CD4-positive, alpha-beta T cell (primary cell): ENCODE measurements around the gene LMBR1. TPM values are rescaled to one million over a fixed set of nuclear protein-coding genes. Genes with fewer than 3 reads are reported as not detected.

ENCODE experiments used
- ATAC-seq: fragments of 200-7000 bp; cut with Tn5 transposase; one replicate; pipeline ENCODE4 v1.10.0; 2022; ENCODE audit warnings: mild to moderate bottlenecking; ENCODE audit not compliant: poor library complexity
- CTCF ChIA-PET: fragments of 350-600 bp; sonication (Branson Sonifier 250); formaldehyde crosslinking; loops from one replicate; lab custom pipeline; 2021; ENCODE audit warnings: antibody characterized with exemption, inconsistent platforms; lab: Charles Lee
- POLR2A ChIA-PET: fragments of 350-600 bp; sonication (Branson Sonifier 250); formaldehyde crosslinking; loops from one replicate; lab custom pipeline; 2021; ENCODE audit warnings: antibody characterized with exemption, inconsistent platforms; lab: Charles Lee
- DNase-seq, 14 experiments: peaks; one replicate each; pipeline ENCODE4 v3.0.0-alpha.2; 2013 to 2020; ENCODE audit warnings: mixed read lengths in 2 of 14
- H3K27ac ChIP-seq, 2 donors: one replicate each; pipeline versions ENCODE4 v1.5.1 to v1.7.0; 2013; ENCODE audit warnings: low read length in 2 of 2, low read depth in 1 of 2, mild to moderate bottlenecking in 1 of 2
- H3K27me3 ChIP-seq, 2 experiments: 1 replicate in 1 of 2; 2 replicates in 1 of 2; pipeline versions ENCODE4 v1.6.1 to v1.7.0; 2013; ENCODE audit warnings: low read length in 2 of 2, control low read depth in 1 of 2, mild to moderate bottlenecking in 1 of 2, moderate library complexity in 1 of 2; ENCODE audit not compliant: insufficient read depth in 2 of 2, control insufficient read depth in 1 of 2
- H3K36me3 ChIP-seq: one replicate; pipeline ENCODE4 v1.6.1; 2013; ENCODE audit warnings: low read length, control low read depth; ENCODE audit not compliant: insufficient read depth
- H3K4me1 ChIP-seq: one replicate; pipeline ENCODE4 v1.6.1; 2013; ENCODE audit warnings: low read length, control low read depth; ENCODE audit not compliant: insufficient read depth
- H3K4me3 ChIP-seq: one replicate; pipeline ENCODE4 v1.5.1; 2013; ENCODE audit warnings: mild to moderate bottlenecking, low read length, moderate library complexity
- H3K9me3 ChIP-seq, 2 experiments: 1 replicate in 1 of 2; 2 replicates in 1 of 2; pipeline versions ENCODE4 v1.6.1 to v1.7.0; 2013; ENCODE audit warnings: low read length in 2 of 2, mild to moderate bottlenecking in 2 of 2, control low read depth in 1 of 2, moderate library complexity in 1 of 2; ENCODE audit not compliant: control insufficient read depth in 1 of 2, insufficient read depth in 1 of 2
- H3K27ac Mint-ChIP-seq: one replicate; pipeline ENCODE4 v1.8.0; 2020; ENCODE audit warnings: mixed read lengths
- H3K27me3 Mint-ChIP-seq: one replicate; pipeline ENCODE4 v1.8.0; 2021; ENCODE audit warnings: mixed read lengths
- H3K36me3 Mint-ChIP-seq: one replicate; pipeline ENCODE4 v1.8.0; 2021; ENCODE audit warnings: low read depth, mixed read lengths
- H3K4me1 Mint-ChIP-seq: one replicate; pipeline ENCODE4 v1.8.0; 2021; ENCODE audit warnings: low read depth, mixed read lengths
- H3K4me3 Mint-ChIP-seq: one replicate; pipeline ENCODE4 v1.8.0; 2020; ENCODE audit warnings: mild to moderate bottlenecking, mixed read lengths
- H3K9me3 Mint-ChIP-seq: one replicate; pipeline ENCODE4 v1.8.0; 2020; ENCODE audit warnings: mixed read lengths
- intact Hi-C, 2 experiments: fragments of 100-400 bp; cut with DNase I in 1 of 2; cut with micrococcal nuclease in 1 of 2; formaldehyde crosslinking; loops; one replicate each; pipeline versions ENCODE4 v1.15.1 to v1.9.0; 2023 to 2025; cut with DNase I, micrococcal nuclease
- total RNA-seq, 174 experiments: library from RNA in 2 of 174; stranded (reverse) in 2 of 174; gene quantifications; one replicate each; pipeline ENCODE4 v1.2.3 and lab custom pipeline; 2021 to 2026
- TF ChIP-seq, protein P1 (sequence below): fragments of 200-600 bp; IDR thresholded peaks from one replicate; pipeline ENCODE4 v1.8.0; 2022; ENCODE audit warnings: antibody characterized with exemption, mild to moderate bottlenecking

The LMBR1 gene
- total RNA-seq, 2 experiments from 2014 or later = 61.6 to 61.9 TPM

DNA sequence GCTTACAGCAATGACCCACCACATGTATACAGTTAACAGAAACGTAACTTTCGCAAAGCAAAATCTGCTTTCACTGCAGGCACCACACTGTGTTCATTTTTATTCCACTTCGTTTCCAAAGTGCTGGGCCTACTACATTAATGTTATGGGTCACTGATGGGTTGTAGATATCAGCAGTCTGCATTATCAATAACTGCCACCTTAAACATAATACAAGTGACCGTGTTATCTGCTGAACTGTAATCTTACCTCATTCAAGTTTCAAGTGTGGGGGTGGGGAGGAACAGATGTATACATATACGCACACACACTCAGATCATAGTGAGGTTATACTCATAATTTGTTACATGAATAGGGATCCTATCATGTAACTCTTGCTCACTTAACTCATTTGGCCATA, 231.3 kb downstream of the LMBR1 start:
- no peaks in the 10 kb centered on the region for H3K4me1 Mint-ChIP-seq
- TF ChIP-seq, protein P1, sequence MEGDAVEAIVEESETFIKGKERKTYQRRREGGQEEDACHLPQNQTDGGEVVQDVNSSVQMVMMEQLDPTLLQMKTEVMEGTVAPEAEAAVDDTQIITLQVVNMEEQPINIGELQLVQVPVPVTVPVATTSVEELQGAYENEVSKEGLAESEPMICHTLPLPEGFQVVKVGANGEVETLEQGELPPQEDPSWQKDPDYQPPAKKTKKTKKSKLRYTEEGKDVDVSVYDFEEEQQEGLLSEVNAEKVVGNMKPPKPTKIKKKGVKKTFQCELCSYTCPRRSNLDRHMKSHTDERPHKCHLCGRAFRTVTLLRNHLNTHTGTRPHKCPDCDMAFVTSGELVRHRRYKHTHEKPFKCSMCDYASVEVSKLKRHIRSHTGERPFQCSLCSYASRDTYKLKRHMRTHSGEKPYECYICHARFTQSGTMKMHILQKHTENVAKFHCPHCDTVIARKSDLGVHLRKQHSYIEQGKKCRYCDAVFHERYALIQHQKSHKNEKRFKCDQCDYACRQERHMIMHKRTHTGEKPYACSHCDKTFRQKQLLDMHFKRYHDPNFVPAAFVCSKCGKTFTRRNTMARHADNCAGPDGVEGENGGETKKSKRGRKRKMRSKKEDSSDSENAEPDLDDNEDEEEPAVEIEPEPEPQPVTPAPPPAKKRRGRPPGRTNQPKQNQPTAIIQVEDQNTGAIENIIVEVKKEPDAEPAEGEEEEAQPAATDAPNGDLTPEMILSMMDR = no peak
- Histone ChIP-seq H3K4me3 (no peak overlapping the region), H3K27ac (no peak overlapping the region), H3K36me3 (no peaks in the 10 kb centered on the region), H3K27me3 (no peaks in the 10 kb centered on the region), H3K9me3 (no peaks in the 10 kb centered on the region), H3K4me1 (no peaks in the 10 kb centered on the region)
- no peaks in the 10 kb centered on the region for H3K9me3 Mint-ChIP-seq
- no peak overlapping the region for H3K27ac Mint-ChIP-seq
- ChIA-PET CTCF (no interaction called here), POLR2A (no interaction called here)
- DNase-seq (no peak), ATAC-seq (no peak)
- no peaks in the 10 kb centered on the region for H3K36me3 Mint-ChIP-seq
- peaks cover 6% of the 10 kb centered on the region for H3K27me3 Mint-ChIP-seq
- intact Hi-C loops = no loop called here
- no peak overlapping the region for H3K4me3 Mint-ChIP-seq

DNA sequence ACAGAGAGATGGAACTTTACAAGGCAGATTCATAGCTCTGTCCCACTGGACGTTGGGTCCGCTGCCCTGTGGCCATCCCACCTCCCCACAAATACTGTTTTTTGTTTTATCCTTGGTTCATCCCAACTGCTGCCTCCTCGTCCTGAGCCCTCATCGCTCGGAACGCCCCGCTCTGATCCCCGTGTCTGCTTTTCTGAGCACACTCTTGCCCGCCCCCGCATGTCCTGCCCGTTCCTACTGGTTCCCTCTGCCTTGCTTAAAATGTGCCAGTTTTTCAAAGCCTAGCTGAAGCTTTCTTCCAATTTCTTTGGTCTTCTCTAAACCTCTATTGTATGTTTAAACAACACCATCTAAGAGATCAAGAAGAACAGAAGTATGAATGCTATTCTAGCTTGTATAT, 233.0 kb downstream of the LMBR1 start:
- Mint-ChIP-seq H3K4me3 (no peak overlapping the region), H3K36me3 (no peaks in the 10 kb centered on the region), H3K4me1 (no peaks in the 10 kb centered on the region), H3K27me3 (peaks cover 17% of the 10 kb centered on the region), H3K27ac (no peak overlapping the region), H3K9me3 (no peaks in the 10 kb centered on the region)
- H3K4me3 ChIP-seq = no peak overlapping the region
- no peaks in the 10 kb centered on the region for H3K4me1 ChIP-seq
- DNase-seq (no peak), ATAC-seq (no peak)
- no peaks in the 10 kb centered on the region for H3K9me3 ChIP-seq
- CTCF ChIA-PET = no interaction called here
- no peaks in the 10 kb centered on the region for H3K27me3 ChIP-seq
- intact Hi-C loops = no loop called here
- no peak overlapping the region for H3K27ac ChIP-seq
- POLR2A ChIA-PET = no interaction called here
- no peaks in the 10 kb centered on the region for H3K36me3 ChIP-seq
- TF ChIP-seq, protein P1 = no peak

DNA sequence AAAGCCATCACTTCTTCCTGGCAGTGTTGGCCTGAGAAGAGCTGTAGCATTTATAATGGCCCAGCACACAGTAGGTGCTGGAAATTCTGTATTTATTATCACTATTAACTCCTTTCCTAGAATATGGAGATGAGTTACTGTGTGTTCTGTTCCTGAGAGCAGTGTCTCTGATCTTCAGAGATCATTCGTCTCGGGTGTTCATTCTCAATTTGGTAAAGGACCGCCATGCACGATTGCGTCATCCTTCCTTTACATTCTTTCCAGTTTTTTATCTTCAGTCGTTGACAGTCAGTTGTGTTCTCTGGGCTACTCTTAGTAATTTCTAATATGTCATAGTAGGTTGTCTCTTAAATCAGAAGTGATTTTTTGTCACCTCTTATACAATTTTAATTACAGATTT, 233.8 kb downstream of the LMBR1 start:
- Histone ChIP-seq H3K4me3 (no peak overlapping the region), H3K36me3 (no peaks in the 10 kb centered on the region), H3K27ac (no peak overlapping the region), H3K4me1 (no peaks in the 10 kb centered on the region), H3K9me3 (no peaks in the 10 kb centered on the region), H3K27me3 (no peaks in the 10 kb centered on the region)
- DNase-seq (no peak), ATAC-seq (no peak)
- Mint-ChIP-seq H3K4me1 (no peaks in the 10 kb centered on the region), H3K9me3 (no peaks in the 10 kb centered on the region), H3K27ac (no peak overlapping the region), H3K27me3 (peaks cover 21% of the 10 kb centered on the region), H3K36me3 (no peaks in the 10 kb centered on the region), H3K4me3 (no peak overlapping the region)
- ChIA-PET POLR2A (no interaction called here), CTCF (no interaction called here)
- intact Hi-C loops = no loop called here
- TF ChIP-seq, protein P1 = no peak
